Right lobe of liver (tissue), 6 donors: ENCODE measurements around the gene SEPSECS. TPM values are rescaled to one million over a fixed set of nuclear protein-coding genes. Genes with fewer than 3 reads are reported as not detected.

Experiments used
- ATAC-seq, 4 donors: fragments of 200-7000 bp; cut with Tn5 transposase; one replicate each; pipeline ENCODE4 v1.9.1; 2020; ENCODE audit warnings: mild to moderate bottlenecking in 4 of 4, moderate library complexity in 4 of 4
- DNase-seq, 3 donors: peaks; one replicate each; pipeline ENCODE4 v3.0.0-alpha.2; 2020
- H3K27ac ChIP-seq, 3 donors: fragments of 200-600 bp; one replicate each; pipeline ENCODE4 v1.8.0; 2022
- H3K27me3 ChIP-seq, 2 donors: fragments of 200-600 bp; one replicate each; pipeline ENCODE4 v1.8.0; 2022
- H3K36me3 ChIP-seq, 4 donors: fragments of 200-600 bp; sonication (generic) in 1 of 4; one replicate each; pipeline versions ENCODE4 v1.5.1 to v1.8.0; 2017 to 2022; ENCODE audit warnings: control low read depth in 1 of 4
- H3K4me1 ChIP-seq, 4 donors: fragments of 200-600 bp; sonication (generic) in 1 of 4; one replicate each; pipeline versions ENCODE4 v1.5.1 to v1.8.0; 2017 to 2022; ENCODE audit warnings: control low read depth in 1 of 4
- H3K4me3 ChIP-seq, 3 donors: fragments of 200-600 bp; one replicate each; pipeline ENCODE4 v1.8.0; 2022
- H3K9me3 ChIP-seq, 4 donors: fragments of 200-600 bp; sonication (generic) in 1 of 4; one replicate each; pipeline versions ENCODE4 v1.5.1 to v1.8.0; 2017 to 2022; ENCODE audit warnings: control low read depth in 1 of 4
- CTCF ChIP-seq, 4 donors: fragments of 200-600 bp in 3 of 4; fragments of 450-650 bp in 1 of 4; IDR thresholded peaks; one replicate each; pipeline versions ENCODE4 v1.5.1 to v1.8.0; 2016 to 2022; ENCODE audit warnings: antibody characterized with exemption in 4 of 4, mild to moderate bottlenecking in 2 of 4
- POLR2A ChIP-seq: fragments of 450-650 bp; IDR thresholded peaks from one replicate; pipeline ENCODE4 v1.6.1; 2017; ENCODE audit warnings: antibody characterized with exemption, mild to moderate bottlenecking
- WGBS: methylation state at CpG from one replicate; pipeline ENCODE4 v1.1.6; 2018; ENCODE audit warnings: low coverage, low lambda C conversion rate; ENCODE audit not compliant: insufficient coverage; ENCODE audit errors: missing lambda C conversion rate; 5-methylcytosine and 5-hydroxymethylcytosine counted together
- intact Hi-C, 2 donors: fragments of 100-400 bp; cut with DNase I; formaldehyde crosslinking; loops; one replicate each; pipeline versions ENCODE4 v1.11.2 to v1.14.1; 2022
- total RNA-seq, 6 experiments: library from RNA; depleted of rRNA in 2 of 6; stranded (reverse); fragments of >200 nt in 2 of 6; fragmentation: NEBNext Ultra II Directional in 3 of 6; extraction: Animal tissue kit (Norgen Biotek cat#: 25700) in 3 of 6; gene quantifications; one replicate each; pipeline versions ENCODE4 v1.1.0 to v1.2.4, GENCODE V29; 2016 to 2023
- donor health status: DM: no; HTN: yes; CAD: no.
- donor health status: DM: no; HTN: no; CAD: no.
- donor health status: DM: no; HTN: no; CAD: no.
- donor health status: DM: no; HTN: yes; CAD: no.
- donor health status: DM: no; HTN: yes; CAD: no.

SEPSECS gene
- total RNA-seq, 6 experiments from 2014 or later, result 17.0 to 26.6 (median 22.7) TPM

DNA sequence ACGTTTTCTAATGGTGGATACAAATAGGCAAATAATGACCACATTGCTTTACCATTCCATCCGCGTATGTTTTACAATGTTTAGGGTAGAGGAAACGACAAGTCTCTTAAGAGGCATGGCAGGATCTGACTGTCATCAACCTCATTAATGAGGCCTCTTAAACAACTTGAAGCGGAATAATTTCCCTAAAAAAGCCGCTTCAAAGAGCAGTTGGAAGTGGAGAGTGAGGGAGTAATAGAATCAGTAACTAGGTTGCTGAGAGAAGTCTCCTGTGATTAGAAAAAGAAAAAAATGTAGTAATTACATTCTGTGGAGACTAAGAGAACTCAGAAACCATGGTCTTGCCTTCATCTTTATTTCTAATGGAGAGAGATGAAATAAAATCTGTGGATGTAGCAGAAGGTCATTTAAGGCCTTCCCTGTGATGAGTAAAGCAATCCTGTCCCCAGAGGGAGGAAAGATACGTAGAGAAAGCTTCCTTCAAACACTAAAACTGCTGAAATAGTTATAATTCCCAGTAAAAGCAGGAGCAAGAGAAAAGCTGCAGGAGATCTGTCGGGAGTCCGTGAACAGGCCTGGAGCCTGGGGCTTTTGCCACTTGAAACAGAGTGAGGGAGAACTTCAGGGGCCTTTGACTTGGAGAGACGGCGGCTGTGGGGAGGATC, 11.1 kb upstream of the SEPSECS start:
- no peaks in the 10 kb centered on the region for H3K27me3 ChIP-seq
- intact Hi-C loops, result no loop called here

DNA sequence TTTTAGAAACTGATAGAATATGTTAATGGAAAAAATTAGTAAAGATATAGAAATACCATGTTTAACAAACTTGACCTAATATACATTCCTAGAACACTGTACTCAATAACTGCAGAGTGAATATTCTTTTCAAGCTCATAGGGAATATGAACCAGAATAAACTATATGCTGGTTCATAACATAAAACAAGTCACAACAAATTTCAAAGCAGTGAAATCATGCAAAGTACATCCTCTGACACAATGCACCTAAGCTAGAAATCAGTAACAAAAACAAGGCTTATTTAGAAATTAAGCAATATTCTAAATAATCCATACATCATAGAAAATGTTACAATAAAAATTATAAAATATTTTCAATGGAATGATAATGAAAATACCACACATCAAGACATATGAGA, 9.2 kb upstream of the SEPSECS start:
- ATAC-seq, result no peak
- no peak overlapping the region for H3K4me3 ChIP-seq
- no peaks in the 10 kb centered on the region for H3K36me3 ChIP-seq
- DNase-seq, result no peak
- TF ChIP-seq CTCF (IDR thresholded peaks at IDR 0.05), result no peak
- TF ChIP-seq POLR2A, result no peak
- intact Hi-C loops, result no loop called here
- no peaks in the 10 kb centered on the region for H3K4me1 ChIP-seq
- H3K27me3 ChIP-seq, result no peaks in the 10 kb centered on the region
- H3K27ac ChIP-seq, result no peak overlapping the region
- no peaks in the 10 kb centered on the region for H3K9me3 ChIP-seq

More for the DNA sequence above, 11.1 kb upstream of the SEPSECS start:
- no peak overlapping the region for H3K27ac ChIP-seq
- ATAC-seq (no peak), DNase-seq (no peak)
- H3K4me3 ChIP-seq, result no peak overlapping the region
- no peaks in the 10 kb centered on the region for H3K9me3 ChIP-seq
- 92% methylated on average over 9 of the region's 11 CpGs for WGBS
- TF ChIP-seq POLR2A, result no peak
- no peak for TF ChIP-seq CTCF (IDR thresholded peaks at IDR 0.05)
- H3K4me1 ChIP-seq, result no peaks in the 10 kb centered on the region
- H3K36me3 ChIP-seq, result no peaks in the 10 kb centered on the region

DNA sequence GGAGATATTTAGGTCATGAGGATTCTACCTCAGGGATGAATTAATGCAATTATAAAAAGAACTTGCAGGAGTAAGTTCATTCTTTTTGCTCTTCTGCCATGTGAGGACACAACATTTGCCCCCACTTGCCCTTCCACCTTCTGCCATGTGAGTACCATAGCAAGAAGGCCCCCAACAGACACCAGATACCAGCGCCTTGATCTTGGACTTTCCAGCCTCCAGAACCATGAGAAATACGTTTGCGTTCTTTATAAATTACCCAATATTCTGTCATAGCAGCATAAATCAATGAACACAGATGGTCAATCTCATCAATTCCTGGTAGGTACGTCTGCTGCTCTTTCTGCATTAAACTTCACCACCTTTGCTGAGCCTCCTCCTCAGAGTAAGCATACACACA, 5.7 kb upstream of the SEPSECS start:
- WGBS, result 100% methylated on average over 4 of the region's 4 CpGs
- Histone ChIP-seq H3K9me3 (no peaks in the 10 kb centered on the region), H3K36me3 (no peaks in the 10 kb centered on the region), H3K4me1 (peaks cover 0 to 13% (median 0%) of the 10 kb centered on the region in 4 donors), H3K4me3 (no peak overlapping the region), H3K27me3 (no peaks in the 10 kb centered on the region), H3K27ac (no peak overlapping the region)
- intact Hi-C loops, result no loop called here
- TF ChIP-seq POLR2A, result no peak
- no peak for TF ChIP-seq CTCF (IDR thresholded peaks at IDR 0.05)
- ATAC-seq (no peak), DNase-seq (no peak)

DNA sequence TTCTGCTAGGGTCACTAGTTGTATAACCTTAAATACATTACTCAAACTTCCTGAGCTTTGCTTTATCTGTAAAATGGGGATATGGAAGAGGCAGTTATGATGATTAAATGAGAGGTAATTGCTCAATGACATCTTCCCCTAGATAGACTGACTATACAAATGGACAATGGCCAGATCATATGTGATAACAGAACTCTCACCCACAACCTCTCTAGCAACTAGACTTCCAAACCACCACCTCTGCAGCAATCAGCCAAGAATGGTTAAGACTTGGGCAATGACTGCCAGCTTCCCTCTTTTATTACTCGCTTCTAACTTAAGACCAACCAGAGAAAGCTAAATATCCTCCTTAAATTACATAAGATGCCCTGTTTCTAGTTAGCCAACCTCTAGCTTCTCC, 2.9 kb upstream of the SEPSECS start:
- DNase-seq, result no peak
- no peak overlapping the region for H3K27ac ChIP-seq
- TF ChIP-seq POLR2A (no peak), CTCF (IDR thresholded peaks at IDR 0.05) (no peak)
- WGBS, result 50% methylated on average over 1 of the region's 1 CpG
- H3K4me1 ChIP-seq, result peaks cover 0 to 13% (median 0%) of the 10 kb centered on the region in 4 donors
- H3K27me3 ChIP-seq, result no peaks in the 10 kb centered on the region
- no peaks in the 10 kb centered on the region for H3K36me3 ChIP-seq
- intact Hi-C loops, result no loop called here
- no peak overlapping the region for H3K4me3 ChIP-seq
- no peaks in the 10 kb centered on the region for H3K9me3 ChIP-seq
- no peak for ATAC-seq

DNA sequence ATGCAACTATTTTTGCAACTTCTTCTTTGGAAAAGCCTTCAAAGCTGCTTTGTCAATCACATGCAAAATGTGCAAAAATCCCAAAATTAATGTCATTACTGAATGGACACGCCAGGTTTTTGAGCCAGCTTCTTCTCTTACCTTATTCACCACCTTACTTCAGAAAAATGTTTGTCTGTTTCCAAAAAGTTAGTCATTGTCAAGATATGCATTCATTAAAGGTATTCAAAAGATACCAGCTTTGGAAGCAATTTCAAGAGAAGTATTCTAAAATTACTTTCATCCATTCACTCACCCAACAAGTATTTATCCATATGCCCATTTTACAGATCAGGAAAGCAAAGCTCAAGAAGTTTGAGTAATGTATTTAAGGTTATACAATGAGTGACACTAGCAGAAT, 2.3 kb upstream of the SEPSECS start:
- H3K4me3 ChIP-seq, result no peak overlapping the region
- no peaks in the 10 kb centered on the region for H3K36me3 ChIP-seq
- no peak overlapping the region for H3K27ac ChIP-seq
- intact Hi-C loops, result no loop called here
- no peaks in the 10 kb centered on the region for H3K9me3 ChIP-seq
- ATAC-seq (no peak), DNase-seq (no peak)
- no peaks in the 10 kb centered on the region for H3K27me3 ChIP-seq
- WGBS, result 73% methylated on average over 1 of the region's 1 CpG
- TF ChIP-seq CTCF (IDR thresholded peaks at IDR 0.05) (no peak), POLR2A (no peak)
- peaks cover 0 to 13% (median 0%) of the 10 kb centered on the region in 4 donors for H3K4me1 ChIP-seq
